Activated T-helper 17 cell treated with anti-CD3 and anti-CD28 coated beads, Interleukin-2, amount 50 U/mL, for 72 hours (primary cell): ENCODE results near the gene CDH13. TPM values are rescaled to one million over a fixed set of nuclear protein-coding genes. Genes with fewer than 3 reads are reported as not detected.

Experiments
- ATAC-seq: fragments of 150-1000 bp; cut with Tn5 transposase; replicated peaks from 2 replicates; pipeline ENCODE4 v1.10.0; 2021; ENCODE audit warnings: mild to moderate bottlenecking, moderate library complexity
- H3K27ac Mint-ChIP-seq: one replicate; pipeline ENCODE4 v1.8.0; 2022; ENCODE audit warnings: mixed read lengths
- H3K27me3 Mint-ChIP-seq: one replicate; pipeline ENCODE4 v1.8.0; 2022; ENCODE audit warnings: mixed read lengths
- H3K36me3 Mint-ChIP-seq: one replicate; pipeline ENCODE4 v1.8.0; 2022; ENCODE audit warnings: low read depth, mild to moderate bottlenecking, mixed read lengths
- H3K4me1 Mint-ChIP-seq: one replicate; pipeline ENCODE4 v1.8.0; 2022; ENCODE audit warnings: mixed read lengths
- H3K4me3 Mint-ChIP-seq: one replicate; pipeline ENCODE4 v1.8.0; 2022; ENCODE audit warnings: mild to moderate bottlenecking, mixed read lengths
- H3K9me3 Mint-ChIP-seq: one replicate; pipeline ENCODE4 v1.8.0; 2022; ENCODE audit warnings: mixed read lengths
- total RNA-seq, 2 donors: library from RNA; stranded (reverse); gene quantifications; one replicate each; pipeline ENCODE4 v1.2.3, GENCODE V29; 2022

CDH13 gene
- total RNA-seq, 2 donors from 2014 or later: not detected

- ATAC-seq: no peak
- no peaks in the 10 kb centered on the region for H3K4me1 Mint-ChIP-seq
- no peak overlapping the region for H3K4me3 Mint-ChIP-seq
- no peak overlapping the region for H3K27ac Mint-ChIP-seq
- no peaks in the 10 kb centered on the region for H3K36me3 Mint-ChIP-seq
- no peaks in the 10 kb centered on the region for H3K9me3 Mint-ChIP-seq
- H3K27me3 Mint-ChIP-seq: peaks cover 23% of the 10 kb centered on the region
These were observed 140.4 kb downstream of the CDH13 start for GRCh38 chr16:82767198-82767597.

GRCh38 chr16:82767808-82768207 is 141.0 kb downstream of the CDH13 start:
- H3K27me3 Mint-ChIP-seq: peaks cover 23% of the 10 kb centered on the region
- H3K36me3 Mint-ChIP-seq: no peaks in the 10 kb centered on the region
- no peaks in the 10 kb centered on the region for H3K4me1 Mint-ChIP-seq
- ATAC-seq: no peak
- no peak overlapping the region for H3K27ac Mint-ChIP-seq
- no peak overlapping the region for H3K4me3 Mint-ChIP-seq
- H3K9me3 Mint-ChIP-seq: no peaks in the 10 kb centered on the region

- ATAC-seq: no peak
- no peaks in the 10 kb centered on the region for H3K36me3 Mint-ChIP-seq
These were observed 143.1 kb downstream of the CDH13 start for GRCh38 chr16:82769845-82770244.

GRCh38 chr16:82772215-82772614 is 145.4 kb downstream of the CDH13 start:
- Mint-ChIP-seq H3K4me3 (no peak overlapping the region), H3K9me3 (no peaks in the 10 kb centered on the region)
- no peak for ATAC-seq

More at GRCh38 chr16:82769845-82770244, 143.1 kb downstream of the CDH13 start:
- Mint-ChIP-seq H3K4me3 (no peak overlapping the region), H3K27me3 (peaks cover 23% of the 10 kb centered on the region), H3K27ac (no peak overlapping the region), H3K4me1 (no peaks in the 10 kb centered on the region), H3K9me3 (no peaks in the 10 kb centered on the region)

GRCh38 chr16:82773018-82773417 is 146.2 kb downstream of the CDH13 start:
- peaks cover 12% of the 10 kb centered on the region for H3K27me3 Mint-ChIP-seq
- H3K4me1 Mint-ChIP-seq: no peaks in the 10 kb centered on the region
- no peaks in the 10 kb centered on the region for H3K9me3 Mint-ChIP-seq
- no peak overlapping the region for H3K4me3 Mint-ChIP-seq
- H3K36me3 Mint-ChIP-seq: no peaks in the 10 kb centered on the region
- no peak overlapping the region for H3K27ac Mint-ChIP-seq
- no peak for ATAC-seq

More at GRCh38 chr16:82772215-82772614, 145.4 kb downstream of the CDH13 start:
- H3K27me3 Mint-ChIP-seq: peaks cover 20% of the 10 kb centered on the region
- no peaks in the 10 kb centered on the region for H3K36me3 Mint-ChIP-seq
- H3K4me1 Mint-ChIP-seq: no peaks in the 10 kb centered on the region
- no peak overlapping the region for H3K27ac Mint-ChIP-seq

- ATAC-seq: peak; percentile 63
- no peaks in the 10 kb centered on the region for H3K36me3 Mint-ChIP-seq
- H3K4me1 Mint-ChIP-seq: no peaks in the 10 kb centered on the region
- no peaks in the 10 kb centered on the region for H3K9me3 Mint-ChIP-seq
- no peak overlapping the region for H3K27ac Mint-ChIP-seq
- H3K4me3 Mint-ChIP-seq: no peak overlapping the region
- peaks cover 15% of the 10 kb centered on the region for H3K27me3 Mint-ChIP-seq
These were observed 149.8 kb downstream of the CDH13 start for GRCh38 chr16:82776470-82777146.

GRCh38 chr16:82782715-82783251 is 156.0 kb downstream of the CDH13 start:
- H3K36me3 Mint-ChIP-seq: no peaks in the 10 kb centered on the region
- H3K4me1 Mint-ChIP-seq: no peaks in the 10 kb centered on the region
- H3K27ac Mint-ChIP-seq: no peak overlapping the region
- no peak for ATAC-seq
- H3K4me3 Mint-ChIP-seq: no peak overlapping the region
- peaks cover 20% of the 10 kb centered on the region for H3K27me3 Mint-ChIP-seq
- H3K9me3 Mint-ChIP-seq: no peaks in the 10 kb centered on the region

- no peaks in the 10 kb centered on the region for H3K36me3 Mint-ChIP-seq
- H3K27ac Mint-ChIP-seq: no peak overlapping the region
- H3K4me1 Mint-ChIP-seq: no peaks in the 10 kb centered on the region
- no peak for ATAC-seq
- no peaks in the 10 kb centered on the region for H3K9me3 Mint-ChIP-seq
- H3K27me3 Mint-ChIP-seq: peaks cover 15% of the 10 kb centered on the region
- H3K4me3 Mint-ChIP-seq: no peak overlapping the region
These were observed 157.3 kb downstream of the CDH13 start for GRCh38 chr16:82783933-82784572.

GRCh38 chr16:82784573-82784968 is 157.8 kb downstream of the CDH13 start:
- no peak overlapping the region for H3K4me3 Mint-ChIP-seq
- no peaks in the 10 kb centered on the region for H3K9me3 Mint-ChIP-seq
- H3K27me3 Mint-ChIP-seq: peaks cover 10% of the 10 kb centered on the region
- no peak for ATAC-seq
- no peaks in the 10 kb centered on the region for H3K4me1 Mint-ChIP-seq
- no peaks in the 10 kb centered on the region for H3K36me3 Mint-ChIP-seq
- H3K27ac Mint-ChIP-seq: no peak overlapping the region

- H3K9me3 Mint-ChIP-seq: no peaks in the 10 kb centered on the region
- peaks cover 3% of the 10 kb centered on the region for H3K27me3 Mint-ChIP-seq
- no peak for ATAC-seq
- H3K27ac Mint-ChIP-seq: no peak overlapping the region
- no peaks in the 10 kb centered on the region for H3K4me1 Mint-ChIP-seq
- H3K36me3 Mint-ChIP-seq: no peaks in the 10 kb centered on the region
- no peak overlapping the region for H3K4me3 Mint-ChIP-seq
These were observed 161.5 kb downstream of the CDH13 start for GRCh38 chr16:82788225-82788624.

- no peaks in the 10 kb centered on the region for H3K36me3 Mint-ChIP-seq
- no peaks in the 10 kb centered on the region for H3K9me3 Mint-ChIP-seq
- no peak for ATAC-seq
- H3K27ac Mint-ChIP-seq: no peak overlapping the region
- peaks cover 3% of the 10 kb centered on the region for H3K27me3 Mint-ChIP-seq
- no peak overlapping the region for H3K4me3 Mint-ChIP-seq
- no peaks in the 10 kb centered on the region for H3K4me1 Mint-ChIP-seq
These were observed 162.2 kb downstream of the CDH13 start for GRCh38 chr16:82788919-82789318.

- H3K4me3 Mint-ChIP-seq: no peak overlapping the region
- peaks cover 3% of the 10 kb centered on the region for H3K27me3 Mint-ChIP-seq
- no peak overlapping the region for H3K27ac Mint-ChIP-seq
- no peak for ATAC-seq
- H3K9me3 Mint-ChIP-seq: no peaks in the 10 kb centered on the region
- no peaks in the 10 kb centered on the region for H3K36me3 Mint-ChIP-seq
- H3K4me1 Mint-ChIP-seq: no peaks in the 10 kb centered on the region
These were observed 165.9 kb downstream of the CDH13 start for GRCh38 chr16:82792693-82793092.

GRCh38 chr16:82793528-82794245 is 166.9 kb downstream of the CDH13 start:
- no peaks in the 10 kb centered on the region for H3K9me3 Mint-ChIP-seq
- no peaks in the 10 kb centered on the region for H3K36me3 Mint-ChIP-seq
- no peak overlapping the region for H3K4me3 Mint-ChIP-seq
- no peaks in the 10 kb centered on the region for H3K4me1 Mint-ChIP-seq
- no peak overlapping the region for H3K27ac Mint-ChIP-seq
- ATAC-seq: no peak
- H3K27me3 Mint-ChIP-seq: peaks cover 6% of the 10 kb centered on the region

- Mint-ChIP-seq H3K4me1 (no peaks in the 10 kb centered on the region), H3K27me3 (peaks cover 11% of the 10 kb centered on the region), H3K4me3 (no peak overlapping the region), H3K36me3 (no peaks in the 10 kb centered on the region), H3K9me3 (no peaks in the 10 kb centered on the region), H3K27ac (no peak overlapping the region)
- no peak for ATAC-seq
These were observed 169.3 kb downstream of the CDH13 start for GRCh38 chr16:82796047-82796446.

- Mint-ChIP-seq H3K4me3 (peak overlapping the region; percentile 56), H3K27me3 (peaks cover 23% of the 10 kb centered on the region), H3K27ac (peak overlapping the region; percentile 42), H3K36me3 (no peaks in the 10 kb centered on the region), H3K9me3 (no peaks in the 10 kb centered on the region), H3K4me1 (peaks cover 10% of the 10 kb centered on the region)
- peak; percentile 91 for ATAC-seq
These were observed 174.6 kb downstream of the CDH13 start for GRCh38 chr16:82801361-82801760.
